ENCODE data around the gene LSM4. TPM values are rescaled to one million over a fixed set of nuclear protein-coding genes. Genes with fewer than 3 reads are reported as not detected.

LSM4 gene
- total and polyA plus RNA-seq, 2 donors (not counting 3 experiments of a cell fraction or from before 2014, with no cell fraction given) = 118 to 119 TPM

- no peaks in the 10 kb centered on the region for H3K9me3 ChIP-seq (replicated peaks; ENCODE audit: control insufficient read depth, insufficient read depth, low read length)
- intact Hi-C loops (cut with micrococcal nuclease) = no loop called here
- TF ChIP-seq CTCF (IDR thresholded peaks at IDR 0.05; ENCODE audit: extremely low read depth in 1 of 2, insufficient read depth in 1 of 2, low read depth in 1 of 2, low read length in 2 of 2) (no peak), POLR2AphosphoS5 (IDR thresholded peaks at IDR 0.05; ENCODE audit: insufficient read depth, low read depth, low read length) (no peak), FOS (IDR thresholded peaks at IDR 0.05; ENCODE audit: borderline replicate concordance, insufficient read depth, low read length) (no peak), POLR2A (IDR thresholded peaks at IDR 0.05; ENCODE audit: low read depth, low read length) (no peak), MAX (IDR thresholded peaks at IDR 0.05; ENCODE audit: insufficient read depth, insufficient read length) (no peak), JUN (IDR thresholded peaks at IDR 0.05; ENCODE audit: borderline replicate concordance, insufficient read depth, insufficient read length, low read depth) (no peak), GATA2 (IDR thresholded peaks at IDR 0.05; ENCODE audit: insufficient read depth, insufficient read length, low read depth, low read length) (no peak), MYC (IDR thresholded peaks at IDR 0.05; ENCODE audit: low read depth, low read length) (no peak), EZH2 (IDR thresholded peaks at IDR 0.05; ENCODE audit: borderline replicate concordance, low read depth, low read length, severe bottlenecking) (no peak)
- H3K79me2 ChIP-seq (ENCODE audit: control insufficient read depth, insufficient read depth, low read length) = no peaks in the 10 kb centered on the region
- no peaks in the 10 kb centered on the region for H3K36me3 ChIP-seq (ENCODE audit: control insufficient read depth in 2 of 2, extremely low read depth in 1 of 2, insufficient read depth in 2 of 2, low read length in 2 of 2)
- H3K4me2 ChIP-seq (ENCODE audit: insufficient read depth, low read length) = no peak overlapping the region
- dilution Hi-C loops (cut with MboI; ENCODE audit: extremely low pct_ligation_motif_present, low sequenced_read_pairs) = no loop called here
- no TSS peak for BruUV-seq (replicated peaks)
- FAIRE-seq (no peak), DNase-seq (ENCODE audit: low read depth, low spot score) (no peak)
- ChIA-PET POLR2A (no interaction called here), CTCF (no interaction called here)
- no peaks in the 10 kb centered on the region for H3K27me3 ChIP-seq (ENCODE audit: control insufficient read depth in 2 of 2, insufficient read depth in 2 of 2, low read length in 2 of 2)
- no peak overlapping the region for H3K27ac ChIP-seq (ENCODE audit: insufficient read depth, low read depth, low read length)
- H3K9me1 ChIP-seq (replicated peaks; ENCODE audit: control insufficient read depth, extremely low read depth, insufficient read depth, low read length) = no peaks in the 10 kb centered on the region
- H2AFZ ChIP-seq (ENCODE audit: low read depth, low read length) = no peak overlapping the region
- no peak overlapping the region for H3K9ac ChIP-seq (replicated peaks; ENCODE audit: extremely low read depth, insufficient read depth, low read length)
- H3K4me1 ChIP-seq (ENCODE audit: control insufficient read depth, extremely low read depth, insufficient read depth, low read length) = peaks cover 16% of the 10 kb centered on the region
- no peak overlapping the region for H3K4me3 ChIP-seq (replicated peaks in 1 of 3; ENCODE audit: insufficient read depth in 1 of 3, low read depth in 1 of 3, low read length in 3 of 3)
- no peaks in the 10 kb centered on the region for H4K20me1 ChIP-seq (replicated peaks; ENCODE audit: control insufficient read depth, extremely low read depth, insufficient read depth, low read length)
Observed at GRCh38 chr19:18295034-18295451, 27.8 kb downstream of the LSM4 start.
